ENCODE measurements around the gene POLR2I.

- TF ChIP-seq CTCF (IDR thresholded peaks at IDR 0.05), result no peak
- no peak for TF ChIP-seq POLR2A (IDR thresholded peaks at IDR 0.05)
Observed at GRCh38 chr19:36082916-36083315, 31.8 kb downstream of the POLR2I start.

Measured in testis (tissue), 2 donors.